GM18909 (cell line): ENCODE results near the gene GRM5.
"Not testable (repeated sequence)": the region's sequence is repeated elsewhere in the genome, so short reads cannot be mapped to it uniquely, and the experiment has no call there.

Source experiments
- ATAC-seq: cut with Tn5 transposase; IDR thresholded peaks from one replicate; pipeline ENCODE4 v1.9.1; 2021; ENCODE audit warnings: mild to moderate bottlenecking; ENCODE audit not compliant: unreplicated experiment, poor library complexity

The GRM5 gene

DNA sequence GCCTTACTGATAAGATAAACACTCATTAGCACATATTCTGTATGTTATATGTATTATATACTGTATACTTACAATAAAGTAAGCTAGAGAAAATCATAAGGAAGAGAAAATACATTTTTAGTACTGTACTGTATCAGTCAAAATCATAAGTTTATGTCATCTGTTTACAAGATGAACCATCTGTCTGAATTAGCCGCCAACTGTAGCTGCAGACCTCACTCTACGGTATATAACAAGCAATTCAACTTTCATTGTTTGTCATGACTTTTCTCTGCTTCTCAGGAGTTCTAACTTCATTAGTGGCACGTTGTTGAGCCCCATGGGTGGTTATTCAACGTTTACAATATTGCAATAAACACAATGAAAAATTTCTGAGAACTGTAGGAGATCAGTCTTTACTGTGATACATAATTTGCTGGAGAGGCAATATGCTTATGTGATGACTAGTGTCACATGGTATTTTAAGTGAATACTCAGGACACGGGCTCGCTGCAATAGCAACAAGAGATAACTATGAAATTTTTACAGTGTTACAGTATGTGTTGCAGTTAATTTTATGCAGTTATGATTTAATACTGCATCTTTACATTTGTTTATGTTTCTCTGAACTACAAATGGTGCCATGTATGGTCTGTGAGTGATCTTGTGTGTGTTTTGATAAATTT is 596.1 kb downstream of the GRM5 start:
- ATAC-seq, result no peak

DNA sequence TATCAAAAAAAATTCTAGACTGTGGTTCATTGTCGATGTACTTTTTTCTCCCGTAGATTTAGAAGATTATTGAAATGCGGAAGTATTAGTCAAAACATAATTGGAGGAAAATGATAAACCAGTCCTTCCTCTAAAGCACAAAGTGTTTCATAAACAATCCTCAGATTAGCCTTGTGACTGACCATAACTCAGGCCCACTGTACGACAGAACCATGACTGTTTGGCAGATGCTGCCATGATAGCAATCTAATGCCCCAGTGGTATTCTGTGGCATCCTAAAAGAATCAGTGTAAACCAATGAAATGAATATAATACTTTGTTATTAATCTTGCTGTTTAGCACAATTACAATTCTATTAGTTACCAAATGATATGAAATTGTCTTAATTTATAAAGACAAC is 601.3 kb downstream of the GRM5 start:
- no peak for ATAC-seq

DNA sequence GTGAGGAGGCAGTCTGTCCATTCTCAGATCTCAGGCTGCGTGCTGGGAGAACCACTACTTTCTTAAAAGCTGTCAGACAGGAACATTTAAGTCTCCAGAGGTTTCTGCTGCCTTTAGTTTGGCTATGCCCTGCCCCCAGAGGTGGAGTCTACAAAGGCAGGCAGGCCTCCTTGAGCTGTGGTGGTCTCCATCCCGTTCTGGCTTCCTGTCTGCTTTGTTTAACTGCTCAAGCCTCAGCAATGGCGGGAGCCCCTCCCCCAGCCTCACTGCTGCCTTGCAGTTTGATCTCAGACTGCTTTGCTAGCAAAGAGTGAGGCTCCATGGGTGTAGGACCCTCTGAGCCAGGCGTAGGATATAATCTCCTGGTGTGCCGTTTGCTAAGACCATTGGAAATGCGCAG is 602.5 kb downstream of the GRM5 start:
- not testable (repeated sequence) for ATAC-seq

DNA sequence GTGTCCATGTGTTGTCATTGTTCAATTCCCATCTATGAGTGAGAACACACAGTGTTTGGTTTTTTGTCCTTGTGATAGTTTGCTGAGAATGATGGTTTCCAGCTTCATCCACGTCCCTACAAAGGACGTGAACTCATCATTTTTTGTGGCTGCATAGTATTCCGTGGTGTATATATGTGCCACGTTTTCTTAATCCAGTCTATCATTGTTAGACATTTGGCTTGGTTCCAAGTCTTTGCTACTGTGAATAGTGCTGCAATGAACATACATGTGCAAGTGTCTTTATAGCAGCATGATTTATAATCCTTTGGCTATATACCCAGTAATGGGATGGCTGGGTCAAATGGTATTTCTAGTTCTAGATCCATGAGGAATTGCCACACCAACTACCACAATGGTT is 607.7 kb downstream of the GRM5 start:
- not testable (repeated sequence) for ATAC-seq

DNA sequence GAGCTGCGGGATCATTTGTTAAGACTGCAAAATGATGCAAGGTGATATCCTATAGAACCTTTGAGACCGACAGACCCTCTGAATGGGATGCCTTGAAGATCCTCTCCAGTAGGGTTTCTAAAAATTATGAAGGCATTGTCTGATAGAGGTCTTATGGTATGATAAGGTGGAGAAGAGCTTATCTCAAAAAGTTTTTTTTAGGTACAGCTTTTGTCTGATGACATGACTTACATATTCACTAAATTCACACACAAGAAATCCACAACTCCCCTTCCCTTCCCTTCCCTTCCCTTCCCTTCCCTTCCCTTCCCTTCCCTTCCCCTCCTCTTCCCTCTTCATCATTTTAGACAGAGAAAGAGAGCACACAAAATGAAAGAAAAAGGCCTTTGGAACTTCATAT is 609.8 kb downstream of the GRM5 start:
- ATAC-seq, result no peak

DNA sequence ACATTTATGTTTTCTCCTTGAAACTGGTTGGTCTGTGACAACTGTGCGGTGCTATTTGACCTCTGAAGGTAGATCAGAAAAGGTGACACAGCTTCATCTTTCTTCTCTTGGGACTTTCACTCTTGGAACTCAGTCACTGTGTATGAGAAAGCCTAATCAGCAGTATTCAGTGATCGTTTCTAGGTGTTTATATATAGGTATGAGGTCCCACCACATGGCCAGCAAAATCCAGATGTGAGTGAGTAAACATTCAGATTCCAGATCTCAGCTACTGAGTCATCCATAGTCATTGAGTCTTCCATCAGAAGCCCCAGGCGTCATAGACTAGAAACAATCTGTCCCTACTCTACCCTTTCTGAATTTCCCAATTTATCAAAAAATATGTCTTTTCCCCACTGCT is 610.9 kb downstream of the GRM5 start:
- no peak for ATAC-seq
